Stimulated activated CD4-positive, alpha-beta T cell treated with anti-CD3 and anti-CD28 coated beads, Interleukin-15, amount 100 ng/mL, for 1 hour (primary cell): ENCODE data around the gene TP53INP2.
"Not testable (repeated sequence)": the region's sequence is repeated elsewhere in the genome, so short reads cannot be mapped to it uniquely, and the experiment has no call there.

ENCODE experiments used
- DNase-seq, 2 donors: peaks; one replicate each; pipeline ENCODE4 v3.0.0-alpha.2; 2020; ENCODE audit warnings: low read depth in 1 of 2, low spot score in 1 of 2

The TP53INP2 gene, protein sequence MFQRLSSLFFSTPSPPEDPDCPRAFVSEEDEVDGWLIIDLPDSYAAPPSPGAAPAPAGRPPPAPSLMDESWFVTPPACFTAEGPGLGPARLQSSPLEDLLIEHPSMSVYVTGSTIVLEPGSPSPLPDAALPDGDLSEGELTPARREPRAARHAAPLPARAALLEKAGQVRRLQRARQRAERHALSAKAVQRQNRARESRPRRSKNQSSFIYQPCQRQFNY

DNA sequence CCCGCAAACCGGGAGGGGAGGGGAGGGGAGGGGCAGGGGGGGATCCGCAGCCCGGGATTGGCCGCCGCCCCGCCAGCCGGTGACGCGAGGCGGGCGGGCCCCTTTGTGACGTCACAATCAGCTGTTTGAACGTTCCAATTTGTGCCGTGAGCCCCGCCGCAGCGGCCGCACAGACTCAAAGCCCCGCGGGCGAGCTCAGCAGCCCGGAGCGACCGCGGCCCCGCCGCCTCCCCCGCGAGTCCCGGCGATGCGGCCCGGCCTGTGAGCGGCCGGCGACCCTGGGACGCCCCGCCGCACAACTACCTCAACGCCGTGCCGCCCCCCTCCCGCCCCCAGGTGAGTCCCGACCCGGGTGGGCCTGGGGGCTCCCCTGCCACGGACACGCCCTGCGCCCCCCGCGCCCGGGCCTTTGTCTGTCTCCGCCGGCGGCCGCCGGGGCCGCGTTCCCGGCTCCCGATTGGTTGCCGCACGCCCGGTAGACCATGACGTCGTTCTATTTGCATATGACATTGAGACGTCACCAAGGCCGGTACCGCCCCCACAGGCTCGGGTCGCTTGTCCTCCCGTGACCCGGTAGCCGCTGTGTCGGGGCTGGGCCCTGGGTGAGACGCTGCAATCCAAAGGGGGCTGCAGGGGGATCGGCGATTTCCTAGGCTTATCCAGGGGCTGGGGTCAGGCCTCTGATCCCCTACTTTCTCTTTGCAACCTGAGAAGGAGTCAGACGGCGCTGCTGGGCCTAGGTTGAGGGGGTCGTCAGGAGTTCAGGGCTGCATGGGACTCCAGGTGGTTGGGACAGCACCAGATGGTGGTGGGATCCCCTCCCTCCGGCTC, at the start of gene TP53INP2:
TSS of gene TP53INP2 (plus strand) at position 168 of the 831 bp plus-strand sequence. CDS start 4,396 bp downstream, outside the sequence.
- peak; percentile 68 to 70 for DNase-seq

GRCh38 chr20:34658654-34659053, 45.5 kb upstream of the TP53INP2 start:
- DNase-seq, result not testable (repeated sequence)

- not testable (repeated sequence) for DNase-seq
Observed at GRCh38 chr20:34661811-34662210, 42.3 kb upstream of the TP53INP2 start.

DNA sequence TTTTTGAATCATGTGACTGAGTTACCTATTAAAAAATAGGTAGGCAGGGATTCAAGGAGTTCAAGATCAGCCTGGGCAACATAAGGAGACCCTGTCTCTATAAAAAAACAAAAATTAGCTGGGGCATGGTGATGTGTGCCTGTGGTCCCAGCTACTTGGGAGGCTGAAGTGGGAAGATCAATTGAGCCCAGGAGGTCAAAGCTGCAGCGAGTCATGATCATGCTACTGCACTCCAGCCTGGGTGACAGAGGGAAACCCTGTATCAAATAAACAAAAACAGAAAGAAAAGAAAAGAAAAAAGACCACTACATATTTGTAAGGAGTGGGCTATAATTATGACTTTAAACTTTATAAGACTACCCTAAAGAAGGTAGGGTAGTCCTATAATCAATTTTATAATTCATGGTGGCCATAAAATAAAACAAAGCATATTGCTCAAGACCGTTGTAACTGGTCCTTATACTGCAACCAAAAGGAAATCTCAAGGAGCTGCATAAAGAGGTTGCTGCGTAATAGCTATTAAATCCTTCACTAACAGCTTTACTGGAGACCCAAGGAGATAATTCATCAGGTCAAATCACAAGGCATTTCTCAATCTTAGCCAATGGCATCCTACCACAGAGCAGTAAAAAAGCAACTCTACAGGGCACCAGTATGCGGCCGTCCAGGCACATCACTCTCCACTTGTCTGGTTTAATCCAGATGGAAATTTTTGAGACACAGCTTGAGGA, 40.8 kb upstream of the TP53INP2 start:
- no peak for DNase-seq

DNA sequence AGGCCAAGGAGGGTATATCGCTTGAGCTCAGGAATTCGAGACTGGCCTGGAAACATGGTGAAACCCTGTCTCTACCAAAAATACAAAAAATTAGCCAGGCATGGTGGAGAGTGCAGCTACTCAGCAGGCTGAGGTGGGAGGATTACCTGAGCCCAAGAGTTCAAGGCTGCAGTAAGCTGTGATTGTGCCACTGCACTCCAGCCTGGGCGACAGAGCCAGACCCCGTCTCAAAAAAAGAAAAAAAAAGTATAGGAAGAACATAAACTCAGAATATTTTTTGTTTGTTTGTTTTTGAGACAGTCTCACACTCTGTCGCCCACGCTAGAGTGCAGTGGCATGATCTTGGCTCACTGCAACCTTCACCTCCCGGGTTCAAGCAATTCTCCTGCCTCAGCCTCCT, 39.4 kb upstream of the TP53INP2 start:
- DNase-seq, result not testable (repeated sequence)

GRCh38 chr20:34669094-34669493, 35.0 kb upstream of the TP53INP2 start:
- no peak for DNase-seq

GRCh38 chr20:34673412-34673811, 30.7 kb upstream of the TP53INP2 start:
- no peak for DNase-seq

DNA sequence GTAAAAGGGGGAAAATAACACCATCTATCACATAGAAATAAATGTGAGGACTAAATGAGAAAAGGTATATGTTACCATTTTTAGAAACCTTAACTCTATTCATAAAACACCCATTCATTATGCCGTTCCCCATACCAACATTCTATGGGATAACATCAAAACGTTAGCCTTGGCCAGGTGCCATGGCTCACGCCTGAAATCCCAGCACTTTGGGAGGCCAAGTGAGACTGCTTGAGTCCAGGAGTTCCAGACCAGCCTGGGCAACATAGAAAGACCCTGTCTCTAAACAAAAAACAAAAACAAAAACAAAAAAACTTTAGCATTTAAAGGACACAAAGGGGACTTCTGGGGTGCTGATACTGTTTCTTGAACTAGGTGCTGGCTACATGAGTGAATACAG, 28.6 kb upstream of the TP53INP2 start:
- DNase-seq, result no peak

- no peak for DNase-seq
Observed at GRCh38 chr20:34675993-34676641, 28.0 kb upstream of the TP53INP2 start.

DNA sequence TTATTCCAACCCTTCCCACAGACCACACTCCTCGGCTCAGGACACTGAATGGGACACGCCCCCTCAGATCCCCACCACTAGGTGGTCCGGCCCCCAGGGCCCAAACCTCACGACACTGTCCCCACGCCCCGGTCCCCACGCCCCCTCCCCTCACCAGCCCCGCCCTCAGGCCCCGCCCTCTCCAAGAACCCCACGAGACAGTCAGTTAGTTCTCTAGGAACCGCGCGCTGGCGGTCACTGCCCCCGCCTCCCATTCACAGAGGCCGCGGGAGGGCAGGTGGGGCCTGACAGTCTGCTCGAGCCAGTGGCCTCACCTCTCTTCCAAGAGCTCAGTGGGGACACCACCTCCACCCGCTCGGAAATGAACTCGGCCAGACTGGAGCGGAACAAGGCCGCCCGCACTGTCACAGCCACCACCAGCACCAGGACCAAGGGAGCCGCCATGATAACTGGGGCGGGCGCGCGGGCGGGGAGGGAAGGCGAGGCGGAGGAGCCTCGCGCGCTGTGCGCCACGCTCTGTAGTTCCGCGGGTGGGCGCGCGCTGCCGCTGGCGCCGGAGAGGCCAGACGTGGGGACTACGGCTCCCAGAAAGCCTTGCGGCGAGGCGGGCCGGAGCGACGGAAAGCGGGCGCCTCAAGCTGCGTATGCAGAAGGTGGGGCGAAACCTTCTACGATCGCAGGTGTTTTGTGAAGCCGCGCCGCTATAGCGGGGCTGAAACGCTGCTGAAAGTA, 27.3 kb upstream of the TP53INP2 start, which contains the start of gene PIGU:
TSS of gene PIGU (minus strand) at position 451 of the 732 bp plus-strand sequence. CDS start at position 444, 7 bp downstream.
- DNase-seq, result peak; percentile 90 to 92

DNA sequence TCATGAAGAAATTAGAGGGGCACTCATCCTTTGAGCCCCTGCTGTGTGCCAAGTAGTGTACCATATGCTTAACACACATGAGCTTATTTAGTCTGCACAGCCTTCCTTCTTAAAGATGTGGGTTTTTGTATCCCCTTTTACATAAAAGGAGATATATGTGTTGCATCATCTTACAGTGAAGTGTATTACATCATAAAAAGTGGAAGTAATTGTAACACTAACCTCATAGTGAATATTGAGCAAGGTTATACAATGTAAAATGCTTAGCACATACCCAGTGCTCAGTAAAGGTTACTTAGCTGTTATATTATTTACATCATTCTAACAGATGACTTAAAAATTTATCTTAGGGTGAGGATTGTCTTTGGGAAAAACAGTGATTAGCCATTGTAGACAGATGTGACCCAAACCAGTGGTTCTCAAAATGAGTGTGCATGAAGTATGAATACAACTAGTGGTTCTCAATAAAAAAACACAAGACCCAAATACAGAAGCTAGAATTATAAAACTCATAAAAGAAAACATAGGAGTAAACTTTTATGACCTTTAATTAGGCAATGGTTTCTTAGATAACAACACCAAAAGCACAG, 23.5 kb upstream of the TP53INP2 start:
- no peak for DNase-seq

DNA sequence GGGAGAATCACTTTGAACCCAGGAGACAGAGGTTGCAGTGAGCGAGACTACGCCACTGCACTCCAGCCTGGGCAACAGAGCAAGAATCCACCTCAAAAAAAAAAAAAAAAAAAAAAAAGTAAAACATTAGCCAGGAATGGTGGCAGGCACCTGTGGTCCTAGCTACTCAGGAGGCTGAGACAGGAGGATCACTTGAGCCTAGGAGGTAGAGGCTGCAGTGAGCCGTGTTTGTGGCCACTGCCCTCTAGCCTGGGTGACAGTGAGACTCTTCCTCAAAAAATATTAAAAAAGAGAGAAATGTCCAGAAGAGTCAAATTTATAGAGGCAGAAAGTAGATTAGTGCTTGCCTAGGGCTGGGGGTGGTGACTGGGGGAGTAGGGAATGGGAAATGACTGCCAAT, 20.5 kb upstream of the TP53INP2 start:
- DNase-seq, result no peak

DNA sequence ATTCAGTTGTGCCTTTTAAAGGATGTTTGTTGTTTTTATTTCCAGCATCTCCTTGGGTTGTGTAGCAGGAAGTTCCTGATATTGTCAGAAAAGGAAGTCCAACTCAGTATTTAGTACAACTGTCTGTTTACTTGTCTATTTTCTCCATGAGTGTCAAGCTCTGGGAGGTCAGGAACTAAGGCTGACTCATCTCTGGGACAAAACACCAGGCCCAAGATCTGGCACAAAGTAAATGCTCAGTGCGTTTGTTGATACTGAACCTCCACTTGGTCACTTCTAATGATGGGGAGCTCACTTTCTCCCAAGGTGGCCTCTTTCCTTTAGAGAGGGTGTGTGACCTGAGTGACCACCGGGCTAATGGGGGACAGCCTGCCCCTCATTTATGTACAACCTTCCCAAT, 14.7 kb upstream of the TP53INP2 start:
- DNase-seq, result no peak

GRCh38 chr20:34691838-34692237, 12.3 kb upstream of the TP53INP2 start:
- DNase-seq, result no peak

DNA sequence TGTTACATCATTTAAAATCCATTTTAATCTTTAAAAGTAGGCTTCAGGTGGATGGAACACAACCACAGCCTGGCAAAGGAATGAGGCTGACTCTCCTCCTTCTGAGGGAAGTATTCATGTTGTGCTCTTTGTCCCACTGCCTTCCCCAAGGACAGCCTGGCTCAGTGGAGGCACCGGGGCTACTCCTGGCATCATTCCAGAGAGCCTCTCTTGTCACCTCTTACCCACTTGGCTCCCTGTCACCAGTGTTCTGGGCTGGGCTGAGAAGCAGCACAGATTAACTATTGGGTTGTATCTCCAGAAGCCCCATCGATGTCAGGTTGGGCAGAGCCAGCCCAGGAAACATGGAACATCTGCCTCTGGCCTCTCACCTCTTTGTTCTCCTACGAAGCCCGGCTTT, 10.7 kb upstream of the TP53INP2 start:
- no peak for DNase-seq

- DNase-seq, result no peak
Observed at GRCh38 chr20:34701405-34702085, 2.6 kb upstream of the TP53INP2 start.

- DNase-seq, result no peak
Observed at GRCh38 chr20:34703061-34703423, 1.1 kb upstream of the TP53INP2 start.

GRCh38 chr20:34703424-34704176, 544 bp upstream of the TP53INP2 start:
- peak in 1 of 2 donors; percentile 3 for DNase-seq

DNA sequence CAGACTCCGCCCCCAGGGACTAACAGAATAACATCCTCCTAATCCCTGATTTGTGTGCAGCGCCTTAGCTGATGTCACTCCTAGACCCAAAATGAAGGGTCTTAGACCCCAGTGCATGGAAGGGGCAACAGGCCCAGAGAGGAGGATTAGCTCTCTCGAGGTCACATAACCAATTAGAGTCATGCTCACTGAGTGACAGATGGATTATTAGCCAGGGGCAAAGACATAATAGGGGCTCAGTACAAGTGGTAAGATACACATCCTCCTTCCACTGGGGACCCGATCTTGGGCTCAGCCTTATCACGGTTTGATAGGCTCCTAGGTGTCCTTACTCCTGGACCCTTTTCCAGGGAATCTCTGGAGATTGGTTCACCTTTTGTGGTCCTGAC, 858 bp downstream of the TP53INP2 start:
- no peak for DNase-seq
